ENCODE results near the gene PPP1R13L. TPM values are rescaled to one million over a fixed set of nuclear protein-coding genes. Genes with fewer than 3 reads are reported as not detected.
"Not testable (repeated sequence)": the region's sequence is repeated elsewhere in the genome, so short reads cannot be mapped to it uniquely, and the experiment has no call there.

Gene PPP1R13L
- total RNA-seq, 1 experiment from 2014 or later: 2.9 TPM

DNA sequence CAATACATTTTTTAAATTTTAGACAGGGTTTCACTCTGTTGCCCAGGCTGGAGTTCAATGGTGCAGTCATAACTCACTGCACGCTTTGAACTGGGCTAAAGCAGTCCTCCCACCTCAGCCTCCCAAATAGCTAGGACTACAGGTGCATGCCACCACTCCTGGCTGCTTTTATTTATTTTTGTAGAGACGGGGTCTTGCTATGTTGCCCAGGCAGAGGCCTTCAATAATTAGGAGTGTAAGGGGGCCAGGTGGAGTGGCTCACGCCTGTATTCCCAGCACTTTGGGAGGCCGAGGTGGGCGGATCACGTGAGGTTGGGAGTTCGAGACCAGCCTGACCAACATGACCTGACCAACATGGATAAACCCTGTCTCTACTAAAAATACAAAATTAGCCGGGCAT lies 27.7 kb upstream of the PPP1R13L start:
- not testable (repeated sequence) for DNase-seq (ENCODE audit: extremely low read depth, low read depth)

DNA sequence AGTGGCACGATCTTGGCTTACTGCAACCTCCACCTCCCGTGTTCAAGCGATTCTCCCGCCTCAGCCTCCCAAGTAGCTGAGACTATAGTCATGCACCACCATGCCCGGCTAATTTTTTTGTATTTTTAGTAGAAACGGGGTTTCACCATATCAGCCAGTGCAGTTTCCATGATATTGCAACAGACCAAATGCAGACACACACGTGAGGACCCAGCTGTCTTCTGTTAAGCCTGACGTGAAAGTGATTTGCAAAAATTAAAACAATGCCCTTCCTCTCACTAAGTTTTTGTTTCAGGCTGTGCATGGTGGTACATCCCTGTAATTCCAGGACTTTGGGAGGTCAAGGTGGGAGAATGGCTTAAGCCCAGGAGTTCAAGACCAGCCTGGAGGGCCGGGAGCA lies 26.1 kb upstream of the PPP1R13L start:
- not testable (repeated sequence) for DNase-seq (ENCODE audit: extremely low read depth, low read depth)

DNA sequence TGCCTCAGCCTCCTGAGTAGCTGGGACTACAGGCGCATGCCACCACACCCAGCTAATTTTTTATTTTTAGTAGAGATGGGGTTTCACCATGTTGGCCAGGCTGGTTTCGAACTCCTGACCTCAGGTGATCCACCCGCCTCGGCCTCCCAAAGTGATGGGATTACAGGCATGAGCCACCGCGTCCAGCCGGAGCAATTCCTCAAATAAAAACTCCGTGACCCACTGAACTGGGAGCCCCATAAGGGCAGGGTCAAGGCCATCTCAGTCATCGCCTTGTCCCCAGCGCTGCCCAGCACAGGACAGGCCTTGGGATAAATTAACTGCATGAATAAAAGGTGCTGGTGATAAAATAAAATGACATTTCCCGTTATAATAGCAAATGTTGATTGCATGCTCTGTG lies 25.0 kb upstream of the PPP1R13L start:
- not testable (repeated sequence) for DNase-seq (ENCODE audit: extremely low read depth, low read depth)

DNA sequence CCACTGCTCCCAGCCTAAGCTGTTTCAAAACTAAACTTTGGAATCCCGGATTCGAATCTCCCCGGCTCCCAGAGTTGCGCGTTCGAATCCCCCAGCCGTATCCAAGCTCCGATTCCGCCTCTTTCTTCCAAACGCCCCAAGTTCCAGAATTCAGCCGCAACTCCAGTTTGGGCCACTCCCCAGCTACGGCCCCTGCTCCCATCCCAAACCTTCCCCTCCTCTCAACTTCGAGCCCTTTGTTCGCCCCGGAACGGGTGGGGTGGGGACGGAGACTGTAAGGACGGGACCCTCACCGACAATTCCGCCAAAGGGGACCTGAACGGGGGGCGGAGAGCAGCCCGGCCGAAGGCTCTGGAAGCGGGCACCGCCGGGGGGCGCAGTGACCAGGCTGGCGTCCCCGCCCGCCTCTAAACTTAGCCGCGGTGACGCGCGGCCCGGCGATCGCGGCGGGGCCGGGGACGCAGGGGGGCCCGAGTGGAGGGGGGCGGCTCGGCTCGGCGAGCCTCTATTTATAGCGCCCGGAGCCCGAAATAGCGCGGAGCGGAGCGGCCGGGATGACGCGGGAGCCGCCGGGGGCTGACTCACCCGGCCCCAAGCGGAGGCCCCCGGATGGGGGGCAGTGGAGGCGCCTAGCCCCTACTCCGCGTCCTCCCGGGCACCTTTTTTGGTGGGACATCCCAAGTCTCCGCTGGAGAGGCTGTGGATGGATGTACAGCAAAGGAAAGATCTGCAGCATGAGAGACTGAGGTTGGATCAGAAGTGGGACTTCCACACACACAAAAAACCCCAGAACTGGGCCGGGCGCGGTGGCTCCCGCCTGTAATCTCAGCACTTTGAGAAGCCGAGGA lies 23.7 kb upstream of the PPP1R13L start:
- DNase-seq (ENCODE audit: extremely low read depth, low read depth): no peak

DNA sequence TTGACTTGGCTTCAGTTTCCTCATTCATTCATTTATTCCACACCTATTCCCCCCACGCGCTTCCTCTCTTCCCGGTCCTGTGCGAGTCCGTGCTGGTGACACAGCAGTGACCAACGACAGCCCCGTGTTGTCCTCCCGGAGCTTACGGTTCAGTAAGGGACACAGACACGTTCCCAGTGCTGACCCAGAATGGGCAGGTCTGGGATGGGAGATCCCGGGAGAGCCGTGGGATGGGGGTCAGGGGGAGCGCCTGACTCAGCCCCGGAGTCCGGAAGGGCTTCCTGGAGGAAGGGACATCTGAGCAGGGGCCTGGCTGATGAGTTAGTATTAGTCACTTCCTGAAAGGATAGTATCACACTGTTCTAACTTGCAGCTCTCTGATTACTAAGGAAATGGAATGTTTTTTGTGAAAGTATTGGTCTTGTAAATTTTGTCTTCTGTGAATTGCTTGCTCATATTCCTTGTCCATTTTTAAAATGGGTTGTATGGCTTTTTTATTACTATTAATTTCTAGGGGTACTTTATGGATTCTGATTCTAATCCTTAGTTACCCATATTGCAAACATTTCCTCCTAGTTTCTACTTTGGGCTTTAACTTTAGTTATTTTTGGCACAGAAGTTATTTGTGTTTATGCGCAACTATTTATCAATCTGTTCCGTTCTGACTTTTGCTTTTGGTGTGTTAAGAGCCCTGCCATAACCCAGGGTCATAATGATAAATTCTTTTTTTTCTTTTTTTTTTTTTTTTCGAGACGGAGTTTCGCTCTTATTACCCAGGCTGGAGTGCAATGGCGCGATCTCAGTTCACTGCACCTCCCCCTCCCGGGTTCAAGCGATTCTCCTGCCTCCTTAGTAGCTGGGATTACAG lies 19.6 kb upstream of the PPP1R13L start:
- peak; percentile 94 for DNase-seq (ENCODE audit: extremely low read depth, low read depth)

DNA sequence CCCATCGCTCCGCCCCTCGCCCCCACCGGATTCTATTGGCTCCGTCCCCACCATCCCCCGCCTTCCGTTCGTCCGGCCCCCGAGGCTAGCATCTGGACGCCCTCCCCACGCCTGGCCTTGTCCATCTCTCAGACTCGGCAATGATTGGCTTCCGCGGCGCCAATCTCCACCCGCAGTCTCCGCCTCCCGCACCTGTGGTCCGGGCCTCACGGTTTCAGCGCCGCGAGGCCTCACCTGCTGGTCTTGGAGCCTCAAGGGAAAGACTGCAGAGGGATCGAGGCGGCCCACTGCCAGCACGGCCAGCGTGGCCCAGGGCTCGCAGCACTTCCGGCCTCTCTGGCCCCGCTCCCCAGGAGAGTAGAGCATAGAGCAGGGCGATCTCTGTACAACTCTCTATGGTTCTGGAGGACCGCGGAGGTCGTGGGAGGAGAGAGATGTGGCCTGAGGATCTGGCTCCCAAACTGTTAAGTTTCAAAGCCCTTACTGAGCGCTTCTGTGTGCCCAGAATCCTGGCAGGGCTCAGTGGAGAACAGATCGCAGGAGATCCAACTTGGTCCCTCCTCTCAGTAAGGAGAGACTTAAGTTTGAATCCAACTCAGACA lies 18.8 kb upstream of the PPP1R13L start, which contains the start of gene ERCC1:
Gene ERCC1 (minus strand): TSS at position 329 of the 602 bp plus-strand sequence. CDS start 543 bp downstream, outside the sequence.
- DNase-seq (ENCODE audit: extremely low read depth, low read depth): peak; percentile 93

DNA sequence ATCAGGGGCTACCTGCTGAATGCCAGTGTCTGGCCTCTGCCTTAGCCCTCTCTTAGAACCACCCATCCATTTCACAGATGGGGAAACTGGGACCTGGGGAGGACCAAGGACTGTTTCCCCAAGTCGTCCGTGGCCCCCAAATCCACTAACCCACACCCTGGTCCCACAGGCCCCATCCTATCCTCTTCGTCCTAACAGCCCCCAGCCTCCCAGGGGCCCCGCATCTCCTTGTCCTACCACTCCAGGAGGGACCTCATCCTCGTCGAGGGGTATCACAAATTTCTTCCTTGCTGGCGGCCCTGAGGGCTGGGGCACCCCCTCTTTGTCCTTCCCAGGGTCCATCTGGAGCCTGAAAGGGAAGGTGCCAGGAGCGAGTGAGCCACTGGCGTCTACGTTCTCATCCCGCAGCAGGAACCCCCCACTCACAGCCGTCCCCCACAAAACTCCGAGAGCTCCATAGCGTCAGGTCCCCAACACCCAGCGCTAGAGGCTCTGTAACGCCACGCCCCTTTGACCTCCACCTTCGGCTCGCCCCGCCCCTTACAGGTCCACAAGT lies 18.2 kb upstream of the PPP1R13L start:
- no peak for DNase-seq (ENCODE audit: extremely low read depth, low read depth)

DNA sequence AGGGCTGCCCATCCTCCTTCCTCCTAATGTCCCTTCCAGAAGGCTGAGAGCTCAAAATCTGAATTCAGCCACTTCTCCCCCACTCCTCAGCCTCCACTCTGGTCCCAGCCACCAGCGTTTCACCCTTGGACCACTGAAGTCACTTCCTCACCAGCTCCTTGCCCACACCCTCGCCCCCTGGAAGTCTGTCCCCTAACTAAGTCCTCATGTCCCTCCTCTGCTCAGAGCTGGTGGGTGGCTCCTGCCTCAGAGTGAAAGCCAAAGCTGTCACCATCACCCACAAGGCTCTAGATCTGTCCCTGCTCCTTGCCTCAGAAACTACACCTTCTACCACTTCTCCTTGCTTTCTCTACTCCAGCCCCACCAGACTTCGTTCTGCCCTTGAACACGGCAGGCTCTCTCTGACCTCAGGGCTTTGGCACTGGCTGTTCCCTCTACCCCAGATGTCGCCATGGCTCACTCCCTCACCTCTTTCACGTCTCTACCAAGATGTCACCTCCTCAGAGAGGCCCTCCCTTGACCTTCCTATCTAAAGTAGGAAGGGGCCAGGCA lies 17.2 kb upstream of the PPP1R13L start:
- DNase-seq (ENCODE audit: extremely low read depth, low read depth): no peak

DNA sequence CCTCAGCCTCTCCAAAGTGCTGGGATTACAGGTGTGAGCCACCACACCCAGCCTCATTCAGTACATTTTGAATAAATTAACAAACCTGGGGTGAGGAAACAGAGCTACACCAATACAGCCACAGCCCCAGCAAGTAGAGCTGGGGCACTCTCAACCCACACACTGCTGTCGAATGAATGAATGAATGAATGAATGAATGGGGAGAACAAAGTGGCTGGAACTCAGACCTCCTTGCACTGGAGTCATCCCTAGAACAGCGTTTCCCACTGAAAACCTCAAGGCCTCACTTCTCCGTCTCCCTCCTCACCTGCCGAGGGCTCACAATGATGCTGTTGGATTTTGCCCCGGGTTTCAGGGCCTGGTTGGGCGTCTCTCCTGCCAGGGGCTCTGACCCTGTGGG lies 16.0 kb upstream of the PPP1R13L start:
- DNase-seq (ENCODE audit: extremely low read depth, low read depth): no peak

DNA sequence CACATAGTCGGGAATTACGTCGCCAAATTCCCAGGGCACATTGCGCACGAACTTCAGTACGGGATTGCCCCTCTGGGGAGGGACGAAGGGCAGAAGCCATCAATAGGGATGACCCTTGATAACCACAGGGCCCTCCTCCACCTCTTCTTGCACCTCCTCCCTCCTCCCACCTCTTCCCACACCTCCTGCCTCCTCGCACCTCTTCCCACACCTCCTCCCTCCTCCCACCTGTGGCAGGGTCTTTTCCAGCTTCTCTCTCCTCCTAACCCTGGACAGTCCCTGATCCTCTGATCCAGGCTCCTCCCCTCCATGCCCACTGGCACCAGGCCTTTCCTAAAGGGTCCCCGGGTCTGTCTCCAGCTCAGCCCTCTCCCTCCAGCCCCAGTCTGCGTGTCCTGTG lies 15.5 kb upstream of the PPP1R13L start:
- DNase-seq (ENCODE audit: extremely low read depth, low read depth): no peak

DNA sequence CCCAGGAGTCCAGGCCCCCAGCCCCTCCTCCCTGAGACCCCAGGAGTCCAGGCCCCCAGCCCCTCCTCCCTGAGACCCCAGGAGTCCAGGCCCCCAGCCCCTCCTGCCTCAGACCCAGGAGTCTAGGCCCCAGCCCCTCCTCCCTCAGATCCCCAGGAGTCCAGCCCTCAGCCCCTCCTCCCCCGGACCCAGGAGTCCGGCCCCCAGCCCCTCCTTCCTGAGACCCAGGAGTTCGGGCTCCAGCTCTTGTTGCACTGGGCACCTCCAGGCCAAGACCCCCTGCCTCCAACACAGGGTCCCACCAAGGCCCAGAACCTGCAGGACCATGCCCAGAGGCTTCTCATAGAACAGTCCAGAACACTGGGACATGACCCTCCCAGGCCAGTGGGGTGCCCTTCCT lies 15.0 kb upstream of the PPP1R13L start:
- no peak for DNase-seq (ENCODE audit: extremely low read depth, low read depth)

DNA sequence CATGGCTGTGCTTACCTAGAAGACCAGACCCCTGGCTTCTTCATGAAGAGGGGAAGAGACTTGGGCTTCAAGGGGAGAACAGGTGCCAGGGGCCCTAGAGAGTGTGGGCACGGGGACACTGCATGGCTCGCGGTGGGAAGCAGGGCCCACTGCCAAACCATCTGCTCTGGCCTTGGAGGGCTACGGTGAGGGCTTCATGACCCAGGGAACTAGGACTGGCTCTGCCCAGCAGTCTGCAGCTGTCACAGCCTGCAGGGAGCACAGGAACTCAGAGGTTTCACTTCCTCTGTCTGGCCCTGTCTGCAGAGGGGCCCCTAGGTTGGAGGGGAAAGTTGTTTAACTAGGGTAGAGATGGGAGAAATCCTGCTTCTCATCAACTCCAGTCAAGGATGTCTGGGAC lies 14.5 kb upstream of the PPP1R13L start:
- DNase-seq (ENCODE audit: extremely low read depth, low read depth): no peak

DNA sequence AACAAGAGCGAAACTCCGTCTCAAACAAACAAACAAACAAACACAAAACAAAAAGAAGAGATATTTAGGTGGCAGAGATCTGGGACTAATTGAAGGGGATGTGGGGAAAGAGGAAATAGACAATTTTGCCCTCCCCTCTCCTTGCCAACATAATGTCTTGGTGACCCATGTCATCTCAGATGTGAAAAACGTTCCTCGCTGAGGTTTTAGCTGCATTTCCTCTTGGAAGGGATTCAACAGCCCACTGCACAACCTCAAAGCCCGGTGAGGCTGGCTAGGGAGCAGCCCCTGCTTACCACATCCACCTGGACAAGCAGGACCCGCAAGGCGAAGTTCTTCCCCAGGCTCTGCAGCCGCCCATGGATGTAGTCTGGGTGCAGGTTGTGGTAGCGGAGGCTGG lies 13.9 kb upstream of the PPP1R13L start:
- no peak for DNase-seq (ENCODE audit: extremely low read depth, low read depth)

DNA sequence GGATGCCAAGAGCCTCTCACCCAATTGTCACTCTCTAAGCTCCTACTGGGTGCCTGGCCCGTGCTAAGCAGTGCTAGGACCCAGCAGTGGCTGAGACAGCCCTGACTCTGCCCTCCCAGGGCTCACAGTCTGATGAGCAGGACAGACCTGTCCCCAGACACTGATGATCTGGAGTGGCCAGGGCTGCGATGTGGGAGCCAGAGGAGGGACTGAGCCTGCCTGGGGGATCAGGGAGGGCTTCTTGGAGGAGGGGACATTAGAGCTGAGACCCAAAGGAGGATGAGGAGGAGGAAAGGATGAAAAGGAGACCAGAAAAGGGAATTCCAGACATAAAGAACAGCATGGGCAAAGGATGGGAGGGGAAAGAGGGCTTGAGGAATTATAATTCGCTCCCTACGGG lies 12.3 kb upstream of the PPP1R13L start:
- DNase-seq (ENCODE audit: extremely low read depth, low read depth): no peak

DNA sequence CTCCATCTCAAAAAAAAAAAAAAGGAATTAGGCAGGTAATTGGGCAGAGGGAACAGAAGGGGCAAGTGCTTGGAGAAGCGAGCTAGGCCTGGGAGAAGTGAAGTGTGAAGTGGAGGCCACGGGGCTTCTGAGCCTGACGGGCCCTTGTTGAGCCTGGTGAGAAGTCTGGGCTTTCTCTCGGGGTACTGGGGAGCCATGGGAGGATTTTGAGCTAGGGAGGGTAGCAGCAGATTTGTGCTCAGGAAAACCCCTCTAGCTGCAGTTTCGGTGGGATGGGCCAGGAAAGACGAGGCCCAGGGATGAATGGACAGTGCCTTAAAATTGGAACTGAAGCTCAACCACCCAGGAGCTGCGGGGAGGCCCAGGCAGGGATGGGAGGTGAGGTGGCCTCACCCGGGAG lies 9.6 kb upstream of the PPP1R13L start:
- DNase-seq (ENCODE audit: extremely low read depth, low read depth): no peak

DNA sequence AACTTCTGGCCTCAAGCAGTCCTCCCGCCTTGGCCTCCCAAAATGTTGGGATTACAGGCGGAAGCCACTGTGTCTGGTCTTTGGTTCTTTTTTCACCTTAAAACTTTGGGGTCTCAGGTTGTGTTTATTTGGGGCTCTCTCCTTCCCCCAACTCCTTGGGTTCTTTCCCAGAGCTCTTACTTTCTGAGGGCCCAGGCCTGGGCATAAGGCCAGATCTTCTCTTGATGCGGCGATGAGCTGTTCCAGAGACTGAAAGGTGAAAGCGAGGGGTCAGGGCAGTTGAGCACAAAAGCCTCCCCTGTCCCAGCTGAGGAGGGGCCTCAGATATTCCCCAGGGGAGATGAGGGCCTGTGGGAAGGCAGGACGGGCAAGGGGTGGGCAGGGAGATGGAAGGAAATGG lies 8.6 kb upstream of the PPP1R13L start:
- no peak for DNase-seq (ENCODE audit: extremely low read depth, low read depth)

DNA sequence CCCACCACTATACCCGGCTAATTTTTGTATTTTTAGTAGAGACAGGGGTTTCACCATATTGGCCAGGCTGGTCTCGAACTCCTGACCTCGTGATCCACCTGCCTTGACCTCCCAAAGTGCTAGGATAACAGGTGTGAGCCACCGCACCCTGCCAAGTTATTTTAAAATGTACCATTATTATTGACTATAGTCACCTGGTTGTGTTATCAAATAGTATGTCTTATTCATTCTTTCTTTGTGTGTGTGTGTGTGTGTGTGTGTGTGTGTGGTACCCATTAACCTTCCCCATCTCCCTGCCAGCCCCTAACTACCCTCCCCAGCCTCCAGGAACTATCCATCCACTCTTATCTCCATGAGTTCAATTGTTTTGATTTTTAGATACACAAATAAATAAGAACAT lies 5.5 kb upstream of the PPP1R13L start:
- not testable (repeated sequence) for DNase-seq (ENCODE audit: extremely low read depth, low read depth)

DNA sequence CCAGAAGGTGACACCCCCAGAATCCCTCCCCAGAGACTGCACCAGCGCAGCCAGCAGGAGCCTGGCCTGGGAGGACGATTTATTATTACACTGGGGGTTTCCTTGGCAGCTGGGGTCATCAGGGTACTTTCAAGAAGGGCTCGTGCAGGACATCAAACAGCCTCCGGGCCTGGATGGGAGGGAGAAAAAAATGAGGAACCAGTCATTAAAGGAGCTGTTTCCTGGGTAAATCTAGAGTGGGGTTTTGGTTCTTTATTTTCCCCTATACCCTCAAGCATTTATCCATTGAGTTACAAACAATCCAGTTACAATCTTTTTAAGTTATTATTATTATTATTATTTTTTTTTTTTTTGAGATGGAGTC lies 4.7 kb upstream of the PPP1R13L start:
- no peak for DNase-seq (ENCODE audit: extremely low read depth, low read depth)

DNA sequence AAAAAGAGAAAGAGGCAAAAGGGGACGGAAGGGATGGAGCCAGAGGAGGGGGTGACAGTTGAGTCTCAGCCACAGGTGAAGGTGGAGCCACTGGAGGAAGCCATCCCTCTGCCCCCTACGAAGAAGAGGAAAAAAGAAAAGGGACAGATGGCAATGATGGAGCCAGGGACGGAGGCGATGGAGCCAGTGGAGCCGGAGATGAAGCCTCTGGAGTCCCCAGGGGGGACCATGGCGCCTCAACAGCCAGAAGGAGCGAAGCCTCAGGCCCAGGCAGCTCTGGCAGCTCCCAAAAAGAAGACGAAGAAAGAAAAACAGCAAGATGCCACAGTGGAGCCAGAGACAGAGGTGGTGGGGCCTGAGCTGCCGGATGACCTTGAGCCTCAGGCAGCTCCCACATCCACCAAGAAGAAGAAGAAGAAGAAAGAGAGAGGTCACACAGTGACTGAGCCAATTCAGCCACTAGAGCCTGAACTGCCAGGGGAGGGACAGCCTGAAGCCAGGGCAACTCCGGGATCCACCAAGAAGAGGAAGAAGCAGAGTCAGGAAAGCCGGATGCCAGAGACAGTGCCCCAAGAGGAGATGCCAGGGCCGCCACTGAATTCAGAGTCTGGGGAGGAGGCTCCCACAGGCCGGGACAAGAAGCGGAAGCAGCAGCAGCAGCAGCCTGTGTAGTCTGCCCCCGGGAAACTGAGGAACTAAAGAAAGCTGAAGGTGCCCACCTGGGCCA lies 4.1 kb upstream of the PPP1R13L start:
- DNase-seq (ENCODE audit: extremely low read depth, low read depth): no peak

DNA sequence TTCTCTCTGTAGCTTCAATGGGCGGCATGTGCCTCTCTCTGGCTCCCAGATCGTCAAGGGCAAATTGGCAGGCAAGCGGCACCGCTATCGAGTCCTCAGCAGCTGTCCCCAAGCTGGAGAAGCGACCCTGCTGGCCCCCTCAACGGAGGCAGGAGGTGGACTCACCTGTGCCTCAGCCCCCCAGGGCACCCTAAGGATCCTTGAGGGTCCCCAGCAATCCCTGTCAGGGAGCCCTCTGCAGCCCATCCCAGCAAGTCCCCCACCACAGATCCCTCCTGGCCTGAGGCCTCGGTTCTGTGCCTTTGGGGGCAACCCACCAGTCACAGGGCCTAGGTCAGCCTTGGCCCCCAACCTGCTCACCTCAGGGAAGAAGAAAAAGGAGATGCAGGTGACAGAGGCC lies 3.3 kb upstream of the PPP1R13L start:
- DNase-seq (ENCODE audit: extremely low read depth, low read depth): no peak
